Endothelial cell (in vitro differentiated cells): Measurements from ENCODE around the gene FAAH2. TPM values are rescaled to one million over a fixed set of nuclear protein-coding genes. Genes with fewer than 3 reads are reported as not detected.

Experiments used
- DNase-seq: peaks from one replicate; pipeline ENCODE4 v3.0.0; 2021; ENCODE audit warnings: low spot score
- H3K27ac Mint-ChIP-seq: one replicate; pipeline ENCODE4 v1.8.0; 2021; ENCODE audit warnings: mixed read lengths, inconsistent platforms; ENCODE audit not compliant: unreplicated experiment
- H3K27me3 Mint-ChIP-seq: one replicate; pipeline ENCODE4 v1.8.0; 2021; ENCODE audit warnings: mild to moderate bottlenecking, moderate library complexity, mixed read lengths, inconsistent platforms; ENCODE audit not compliant: unreplicated experiment
- H3K36me3 Mint-ChIP-seq: one replicate; pipeline ENCODE4 v1.8.0; 2021; ENCODE audit warnings: mild to moderate bottlenecking, low read depth, mixed read lengths, inconsistent platforms; ENCODE audit not compliant: unreplicated experiment
- H3K4me1 Mint-ChIP-seq: one replicate; pipeline ENCODE4 v1.8.0; 2021; ENCODE audit warnings: mild to moderate bottlenecking, mixed read lengths, inconsistent platforms; ENCODE audit not compliant: unreplicated experiment
- H3K4me3 Mint-ChIP-seq: one replicate; pipeline ENCODE4 v1.8.0; 2021; ENCODE audit warnings: mild to moderate bottlenecking, mixed read lengths, inconsistent platforms; ENCODE audit not compliant: unreplicated experiment
- H3K9me3 Mint-ChIP-seq: one replicate; pipeline ENCODE4 v1.8.0; 2021; ENCODE audit warnings: mixed read lengths, inconsistent platforms; ENCODE audit not compliant: unreplicated experiment
- CTCF ChIP-seq: fragments of 200-600 bp; sonication (generic); IDR thresholded peaks from one replicate; pipeline ENCODE4 v1.5.0; 2021; ENCODE audit warnings: antibody characterized with exemption; ENCODE audit not compliant: unreplicated experiment
- total RNA-seq: library from RNA; stranded (reverse); fragmentation: NEBNext Ultra II Directional; extraction: Animal tissue kit (Norgen Biotek cat#: 25700); gene quantifications from one replicate; pipeline ENCODE4 v1.2.1, GENCODE V29; 2021; ENCODE audit not compliant: unreplicated experiment

FAAH2 gene
- total RNA-seq, 1 donor from 2014 or later: 4.0 TPM

- Mint-ChIP-seq H3K4me1 (no peaks in the 10 kb centered on the region), H3K27ac (no peak overlapping the region), H3K9me3 (no peaks in the 10 kb centered on the region), H3K36me3 (no peaks in the 10 kb centered on the region), H3K27me3 (no peaks in the 10 kb centered on the region), H3K4me3 (no peak overlapping the region)
- TF ChIP-seq CTCF: no peak
- DNase-seq: no peak
Observed at GRCh38 chrX:57266275-57266674, 20.2 kb upstream of the FAAH2 start.

DNA sequence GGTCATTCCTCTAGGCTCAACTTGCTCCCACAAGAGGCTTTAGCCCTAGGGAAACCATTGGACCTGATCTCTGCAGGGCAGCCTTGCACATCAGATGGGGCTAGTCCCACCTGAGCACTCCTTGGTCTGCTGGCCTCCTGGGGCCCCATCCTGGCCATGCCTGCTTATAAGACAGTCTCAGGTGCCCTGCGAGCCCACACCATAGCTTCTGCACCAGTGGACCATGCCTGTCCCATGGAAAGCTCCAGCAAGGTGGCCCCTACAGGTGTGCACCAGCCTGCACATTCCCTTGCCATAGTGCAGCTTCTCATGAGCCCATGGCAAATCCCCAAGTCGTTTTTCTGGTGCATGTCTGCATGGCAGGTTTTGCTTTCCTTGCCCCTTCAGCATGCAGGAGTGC lies 19.6 kb upstream of the FAAH2 start:
- H3K36me3 Mint-ChIP-seq: no peaks in the 10 kb centered on the region
- no peaks in the 10 kb centered on the region for H3K27me3 Mint-ChIP-seq
- H3K4me3 Mint-ChIP-seq: no peak overlapping the region
- no peaks in the 10 kb centered on the region for H3K9me3 Mint-ChIP-seq
- H3K27ac Mint-ChIP-seq: no peak overlapping the region
- TF ChIP-seq CTCF: no peak
- no peaks in the 10 kb centered on the region for H3K4me1 Mint-ChIP-seq
- DNase-seq: no peak

DNA sequence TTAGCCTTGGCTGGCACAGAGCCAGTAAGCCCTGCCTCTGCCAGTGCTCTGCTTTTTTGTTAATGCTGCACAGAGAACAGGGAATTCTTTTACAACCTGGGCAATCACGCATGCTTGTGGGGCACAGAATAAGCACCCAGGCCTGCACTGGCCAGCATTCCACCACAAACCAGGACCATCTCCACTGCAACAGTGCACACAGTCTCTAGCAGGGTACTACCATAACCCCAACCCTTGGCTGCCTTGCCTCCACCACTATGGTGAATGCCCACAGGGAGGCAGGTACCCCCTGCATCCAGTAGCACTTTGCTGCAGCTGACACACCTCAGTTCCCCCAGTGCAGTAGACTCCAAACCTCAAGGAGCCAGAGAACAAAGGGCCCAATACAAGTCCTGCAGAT lies 19.2 kb upstream of the FAAH2 start:
- no peaks in the 10 kb centered on the region for H3K9me3 Mint-ChIP-seq
- no peak overlapping the region for H3K27ac Mint-ChIP-seq
- no peaks in the 10 kb centered on the region for H3K27me3 Mint-ChIP-seq
- no peaks in the 10 kb centered on the region for H3K36me3 Mint-ChIP-seq
- TF ChIP-seq CTCF: no peak
- DNase-seq: no peak
- no peaks in the 10 kb centered on the region for H3K4me1 Mint-ChIP-seq
- H3K4me3 Mint-ChIP-seq: no peak overlapping the region

GRCh38 chrX:57270980-57271379 lies 15.5 kb upstream of the FAAH2 start:
- Mint-ChIP-seq H3K9me3 (no peaks in the 10 kb centered on the region), H3K27ac (no peak overlapping the region), H3K4me1 (no peaks in the 10 kb centered on the region), H3K4me3 (no peak overlapping the region), H3K27me3 (no peaks in the 10 kb centered on the region), H3K36me3 (no peaks in the 10 kb centered on the region)
- no peak for TF ChIP-seq CTCF
- DNase-seq: no peak

DNA sequence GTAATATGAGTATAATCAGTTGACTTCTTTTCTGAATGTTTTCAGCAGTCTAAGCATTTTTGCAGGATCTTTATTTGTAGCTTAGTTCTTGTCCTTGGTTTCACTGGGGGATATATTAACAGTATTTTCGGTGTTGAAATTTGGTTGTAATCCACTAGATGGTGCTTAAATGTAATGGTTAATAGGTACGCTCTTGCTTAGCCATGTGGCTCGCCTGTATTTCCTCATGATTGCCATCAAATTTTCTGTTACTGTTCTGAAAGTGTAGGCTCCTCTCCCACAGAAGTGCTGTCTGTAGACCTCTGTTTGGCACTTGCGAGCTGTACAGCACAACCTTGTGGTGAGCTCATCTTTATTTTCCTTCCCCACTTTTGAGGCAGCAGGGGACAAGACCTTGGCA lies 3.9 kb upstream of the FAAH2 start:
- Mint-ChIP-seq H3K4me3 (no peak overlapping the region), H3K27ac (no peak overlapping the region), H3K27me3 (no peaks in the 10 kb centered on the region), H3K9me3 (no peaks in the 10 kb centered on the region), H3K4me1 (peaks cover 2% of the 10 kb centered on the region), H3K36me3 (no peaks in the 10 kb centered on the region)
- TF ChIP-seq CTCF: no peak
- no peak for DNase-seq
